GM12892 (cell line): ENCODE data around the gene LSM10.

Experiments
- DNase-seq: peaks from one replicate; pipeline ENCODE4 v3.0.0; 2011; ENCODE audit not compliant: insufficient read length
- FAIRE-seq: peaks from 2 replicates; lab custom pipeline; 2011; peaks lifted over from hg19 to GRCh38; lab: Jason Lieb, UNC
- POLR2A ChIP-seq: IDR thresholded peaks from 2 replicates; pipeline ENCODE4 v1.6.1; 2011; ENCODE audit warnings: low read depth, low read length, control low read depth
- POLR2AphosphoS5 ChIP-seq: IDR thresholded peaks from 2 replicates; pipeline ENCODE4 v1.6.1; 2011; ENCODE audit warnings: low read depth, low read length, control low read depth
- TAF1 ChIP-seq: IDR thresholded peaks from 2 replicates; pipeline ENCODE4 v1.6.1; 2011; ENCODE audit warnings: low read depth, mild to moderate bottlenecking, control low read depth, low read length, borderline replicate concordance

The LSM10 gene

GRCh38 chr1:36343651-36344394 is 53.9 kb downstream of the LSM10 start:
- TF ChIP-seq POLR2AphosphoS5: no peak
- no peak for TF ChIP-seq TAF1
- no peak for TF ChIP-seq POLR2A

More at GRCh38 chr1:36343651-36344394, 53.9 kb downstream of the LSM10 start:
- FAIRE-seq (no peak), DNase-seq (no peak)
